WTC11 (cell line): ENCODE data around the gene OCRL. TPM values are rescaled to one million over a fixed set of nuclear protein-coding genes. Genes with fewer than 3 reads are reported as not detected.

Source experiments
- ATAC-seq: fragments of 200-7000 bp; cut with Tn5 transposase; 2 replicates; pipeline ENCODE4 v1.10.0; 2021; ENCODE audit warnings: mild to moderate bottlenecking, moderate library complexity
- CTCF ChIA-PET: fragments of 300-600 bp; sonication (Branson Sonifier 250); formaldehyde crosslinking; loops from one replicate; lab custom pipeline; 2021; ENCODE audit warnings: antibody characterized with exemption; lab: Charles Lee
- POLR2A ChIA-PET: fragments of 350-600 bp; sonication (Branson Sonifier 250); formaldehyde crosslinking; loops from one replicate; lab custom pipeline; 2021; ENCODE audit warnings: antibody characterized with exemption; lab: Charles Lee
- DNase-seq: peaks from one replicate; pipeline ENCODE4 v3.0.0; 2021; ENCODE audit warnings: low spot score
- H3K27ac Mint-ChIP-seq: 2 replicates; pipeline ENCODE4 v1.8.0; 2021; ENCODE audit warnings: mixed read lengths
- H3K27me3 Mint-ChIP-seq: 2 replicates; pipeline ENCODE4 v1.8.0; 2021; ENCODE audit warnings: low read depth, mild to moderate bottlenecking, moderate library complexity, mixed read lengths
- H3K36me3 Mint-ChIP-seq: 2 replicates; pipeline ENCODE4 v1.8.0; 2021; ENCODE audit warnings: mixed read lengths
- H3K4me1 Mint-ChIP-seq: 2 replicates; pipeline ENCODE4 v1.8.0; 2022; ENCODE audit warnings: mixed read lengths
- H3K4me3 Mint-ChIP-seq: 2 replicates; pipeline ENCODE4 v1.8.0; 2021; ENCODE audit warnings: mild to moderate bottlenecking, moderate library complexity, mixed read lengths
- H3K9me3 Mint-ChIP-seq: 2 replicates; pipeline ENCODE4 v1.8.0; 2021; ENCODE audit warnings: mixed read lengths
- AFF4 ChIP-seq: sonication (generic); formaldehyde crosslinking; IDR thresholded peaks from 2 replicates; pipeline ENCODE4 v1.8.1; 2023; ENCODE audit warnings: mild to moderate bottlenecking, missing genetic modification reagents, borderline replicate concordance
- ATF6 ChIP-seq: sonication (generic); formaldehyde crosslinking; IDR thresholded peaks from 2 replicates; pipeline ENCODE4 v1.8.1; 2023; ENCODE audit warnings: mild to moderate bottlenecking, missing genetic modification reagents
- EMX1 ChIP-seq: fragments of 250-450 bp; sonication (Bioruptor Pico); IDR thresholded peaks from 2 replicates; pipeline ENCODE4 v1.8.0; 2021; ENCODE audit warnings: mild to moderate bottlenecking
- PRRX2 ChIP-seq: fragments of 250-450 bp; sonication (Bioruptor Pico); IDR thresholded peaks from 2 replicates; pipeline ENCODE4 v1.8.0; 2021; ENCODE audit warnings: mild to moderate bottlenecking
- STAT6 ChIP-seq: sonication (generic); formaldehyde crosslinking; conservative IDR thresholded peaks from 2 replicates; pipeline ENCODE4 v1.8.1; 2023; ENCODE audit warnings: mild to moderate bottlenecking, low read depth, missing genetic modification reagents, moderate library complexity
- USF1 ChIP-seq: sonication (generic); formaldehyde crosslinking; IDR thresholded peaks from 2 replicates; pipeline ENCODE4 v1.8.0; 2022; ENCODE audit warnings: mild to moderate bottlenecking, missing genetic modification reagents
- ZNF317 ChIP-seq: sonication (generic); formaldehyde crosslinking; IDR thresholded peaks from 2 replicates; pipeline ENCODE4 v1.8.1; 2023; ENCODE audit warnings: low read depth, mild to moderate bottlenecking, moderate library complexity, missing genetic modification reagents, borderline replicate concordance
- ZNF416 ChIP-seq: fragments of 250-450 bp; sonication (Bioruptor Pico); IDR thresholded peaks from 2 replicates; pipeline ENCODE4 v1.9.0; 2021; ENCODE audit warnings: mild to moderate bottlenecking, inconsistent platforms
- ZNF423 ChIP-seq: fragments of 250-450 bp; sonication (Bioruptor Pico); IDR thresholded peaks from 2 replicates; pipeline ENCODE4 v2.1.2; 2022; ENCODE audit warnings: mild to moderate bottlenecking, moderate library complexity
- total RNA-seq: library from RNA; stranded (reverse); gene quantifications from 3 replicates; pipeline ENCODE4 v1.2.3, GENCODE V29; 2021
- TF ChIP-seq, protein P1 (sequence below): sonication (generic); formaldehyde crosslinking; IDR thresholded peaks from 2 replicates; pipeline ENCODE4 v1.8.1; 2022; ENCODE audit warnings: mild to moderate bottlenecking, moderate library complexity, missing genetic modification reagents
- TF ChIP-seq, protein P2 (sequence below): sonication (generic); formaldehyde crosslinking; IDR thresholded peaks from 2 replicates; pipeline ENCODE4 v1.8.1; 2022; ENCODE audit warnings: missing genetic modification reagents, borderline replicate concordance
- TF ChIP-seq, protein P3 (sequence below): sonication (generic); formaldehyde crosslinking; IDR thresholded peaks from 2 replicates; pipeline ENCODE4 v1.8.1; 2022; ENCODE audit warnings: mild to moderate bottlenecking, missing genetic modification reagents, moderate library complexity, borderline replicate concordance
- TF ChIP-seq, protein P4 (sequence below): sonication (generic); formaldehyde crosslinking; IDR thresholded peaks from 2 replicates; pipeline ENCODE4 v1.8.0; 2022; ENCODE audit warnings: missing genetic modification reagents

The OCRL gene
- total RNA-seq, 1 experiment from 2014 or later = 17.4 TPM

GRCh38 chrX:129529685-129530281, 10.3 kb upstream of the OCRL start (continued):
- no peak for TF ChIP-seq AFF4 (CRISPR knock-in tag)
- no peak for TF ChIP-seq ATF6
- no peak for TF ChIP-seq ZNF423 (CRISPR knock-in tag)
- no peak for TF ChIP-seq EMX1 (CRISPR knock-in tag)

DNA sequence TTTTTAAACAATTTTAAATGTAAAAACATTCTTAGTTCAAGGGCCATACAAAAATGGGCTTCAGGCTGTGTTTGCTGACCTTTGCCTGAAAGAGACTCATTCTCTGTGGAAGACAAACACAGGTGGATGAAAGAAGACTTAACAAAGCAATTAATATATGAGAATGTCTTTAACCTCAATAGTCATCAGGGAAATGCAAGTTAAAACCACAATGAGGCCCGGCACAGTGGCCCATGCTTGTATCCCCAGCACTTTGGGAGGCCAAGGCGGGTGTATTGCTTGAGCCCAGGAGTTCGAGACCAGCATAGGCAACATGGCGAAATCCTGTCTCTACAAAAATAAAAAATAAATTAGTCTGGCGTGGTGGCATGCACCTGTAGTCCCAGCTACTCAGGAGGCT, 9.6 kb upstream of the OCRL start:
- no peak for TF ChIP-seq ZNF416
- TF ChIP-seq, protein P1, sequence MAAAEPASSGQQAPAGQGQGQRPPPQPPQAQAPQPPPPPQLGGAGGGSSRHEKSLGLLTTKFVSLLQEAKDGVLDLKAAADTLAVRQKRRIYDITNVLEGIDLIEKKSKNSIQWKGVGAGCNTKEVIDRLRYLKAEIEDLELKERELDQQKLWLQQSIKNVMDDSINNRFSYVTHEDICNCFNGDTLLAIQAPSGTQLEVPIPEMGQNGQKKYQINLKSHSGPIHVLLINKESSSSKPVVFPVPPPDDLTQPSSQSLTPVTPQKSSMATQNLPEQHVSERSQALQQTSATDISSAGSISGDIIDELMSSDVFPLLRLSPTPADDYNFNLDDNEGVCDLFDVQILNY (CRISPR knock-in tag) = no peak
- Mint-ChIP-seq H3K36me3 (no peaks in the 10 kb centered on the region), H3K27ac (no peak overlapping the region), H3K9me3 (no peaks in the 10 kb centered on the region), H3K4me1 (no peaks in the 10 kb centered on the region), H3K27me3 (no peaks in the 10 kb centered on the region; the same call in none of the 2 replicates), H3K4me3 (no peak overlapping the region)
- ChIA-PET CTCF (no interaction called here), POLR2A (no interaction called here)
- DNase-seq (no peak), ATAC-seq (no peak)

DNA sequence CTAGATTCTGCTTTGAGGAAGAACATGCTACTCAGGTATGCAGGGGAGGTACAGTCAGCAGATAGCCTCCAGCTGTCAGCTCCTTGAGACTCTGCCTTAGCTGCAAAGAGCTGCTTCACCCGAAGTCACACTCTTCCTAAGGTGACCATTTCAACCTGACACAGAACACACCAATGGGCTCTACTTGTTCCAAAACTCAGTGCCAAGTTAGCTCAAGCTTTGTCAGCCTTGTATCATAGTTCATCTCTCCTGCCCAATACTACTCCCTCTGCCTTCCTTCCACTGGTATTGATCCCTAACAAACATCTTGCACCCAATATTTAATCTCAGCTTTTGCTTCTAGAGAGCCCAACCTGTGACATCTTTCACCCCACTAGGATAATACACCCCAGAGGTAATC, 8.9 kb upstream of the OCRL start:
- ATAC-seq (no peak), DNase-seq (no peak)
- CTCF ChIA-PET = no interaction called here
- no peaks in the 10 kb centered on the region; the same call in none of the 2 replicates for H3K27me3 Mint-ChIP-seq
- H3K4me1 Mint-ChIP-seq = no peaks in the 10 kb centered on the region
- TF ChIP-seq ZNF317 (CRISPR knock-in tag) (no peak), USF1 (no peak), PRRX2 (CRISPR knock-in tag) (no peak), STAT6 (CRISPR knock-in tag) (no peak)
- TF ChIP-seq, protein P2, sequence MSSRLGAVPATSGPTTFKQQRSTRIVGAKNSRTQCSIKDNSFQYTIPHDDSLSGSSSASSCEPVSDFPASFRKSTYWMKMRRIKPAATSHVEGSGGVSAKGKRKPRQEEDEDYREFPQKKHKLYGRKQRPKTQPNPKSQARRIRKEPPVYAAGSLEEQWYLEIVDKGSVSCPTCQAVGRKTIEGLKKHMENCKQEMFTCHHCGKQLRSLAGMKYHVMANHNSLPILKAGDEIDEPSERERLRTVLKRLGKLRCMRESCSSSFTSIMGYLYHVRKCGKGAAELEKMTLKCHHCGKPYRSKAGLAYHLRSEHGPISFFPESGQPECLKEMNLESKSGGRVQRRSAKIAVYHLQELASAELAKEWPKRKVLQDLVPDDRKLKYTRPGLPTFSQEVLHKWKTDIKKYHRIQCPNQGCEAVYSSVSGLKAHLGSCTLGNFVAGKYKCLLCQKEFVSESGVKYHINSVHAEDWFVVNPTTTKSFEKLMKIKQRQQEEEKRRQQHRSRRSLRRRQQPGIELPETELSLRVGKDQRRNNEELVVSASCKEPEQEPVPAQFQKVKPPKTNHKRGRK = no peak
- TF ChIP-seq, protein P1 (CRISPR knock-in tag) = no peak
- TF ChIP-seq, protein P3, sequence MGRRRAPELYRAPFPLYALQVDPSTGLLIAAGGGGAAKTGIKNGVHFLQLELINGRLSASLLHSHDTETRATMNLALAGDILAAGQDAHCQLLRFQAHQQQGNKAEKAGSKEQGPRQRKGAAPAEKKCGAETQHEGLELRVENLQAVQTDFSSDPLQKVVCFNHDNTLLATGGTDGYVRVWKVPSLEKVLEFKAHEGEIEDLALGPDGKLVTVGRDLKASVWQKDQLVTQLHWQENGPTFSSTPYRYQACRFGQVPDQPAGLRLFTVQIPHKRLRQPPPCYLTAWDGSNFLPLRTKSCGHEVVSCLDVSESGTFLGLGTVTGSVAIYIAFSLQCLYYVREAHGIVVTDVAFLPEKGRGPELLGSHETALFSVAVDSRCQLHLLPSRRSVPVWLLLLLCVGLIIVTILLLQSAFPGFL (CRISPR knock-in tag) = no peak
- TF ChIP-seq, protein P4, sequence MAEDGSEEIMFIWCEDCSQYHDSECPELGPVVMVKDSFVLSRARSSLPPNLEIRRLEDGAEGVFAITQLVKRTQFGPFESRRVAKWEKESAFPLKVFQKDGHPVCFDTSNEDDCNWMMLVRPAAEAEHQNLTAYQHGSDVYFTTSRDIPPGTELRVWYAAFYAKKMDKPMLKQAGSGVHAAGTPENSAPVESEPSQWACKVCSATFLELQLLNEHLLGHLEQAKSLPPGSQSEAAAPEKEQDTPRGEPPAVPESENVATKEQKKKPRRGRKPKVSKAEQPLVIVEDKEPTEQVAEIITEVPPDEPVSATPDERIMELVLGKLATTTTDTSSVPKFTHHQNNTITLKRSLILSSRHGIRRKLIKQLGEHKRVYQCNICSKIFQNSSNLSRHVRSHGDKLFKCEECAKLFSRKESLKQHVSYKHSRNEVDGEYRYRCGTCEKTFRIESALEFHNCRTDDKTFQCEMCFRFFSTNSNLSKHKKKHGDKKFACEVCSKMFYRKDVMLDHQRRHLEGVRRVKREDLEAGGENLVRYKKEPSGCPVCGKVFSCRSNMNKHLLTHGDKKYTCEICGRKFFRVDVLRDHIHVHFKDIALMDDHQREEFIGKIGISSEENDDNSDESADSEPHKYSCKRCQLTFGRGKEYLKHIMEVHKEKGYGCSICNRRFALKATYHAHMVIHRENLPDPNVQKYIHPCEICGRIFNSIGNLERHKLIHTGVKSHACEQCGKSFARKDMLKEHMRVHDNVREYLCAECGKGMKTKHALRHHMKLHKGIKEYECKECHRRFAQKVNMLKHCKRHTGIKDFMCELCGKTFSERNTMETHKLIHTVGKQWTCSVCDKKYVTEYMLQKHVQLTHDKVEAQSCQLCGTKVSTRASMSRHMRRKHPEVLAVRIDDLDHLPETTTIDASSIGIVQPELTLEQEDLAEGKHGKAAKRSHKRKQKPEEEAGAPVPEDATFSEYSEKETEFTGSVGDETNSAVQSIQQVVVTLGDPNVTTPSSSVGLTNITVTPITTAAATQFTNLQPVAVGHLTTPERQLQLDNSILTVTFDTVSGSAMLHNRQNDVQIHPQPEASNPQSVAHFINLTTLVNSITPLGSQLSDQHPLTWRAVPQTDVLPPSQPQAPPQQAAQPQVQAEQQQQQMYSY (CRISPR knock-in tag) = no peak
- no peaks in the 10 kb centered on the region for H3K9me3 Mint-ChIP-seq
- no peak overlapping the region for H3K27ac Mint-ChIP-seq
- H3K36me3 Mint-ChIP-seq = no peaks in the 10 kb centered on the region
- H3K4me3 Mint-ChIP-seq = no peak overlapping the region
- POLR2A ChIA-PET = no interaction called here
